HS-27A (cell line): ENCODE results near the gene LRRFIP2.
A peak's percentile ranks its signal among the peaks of the same experiment; 100 is the strongest.
"Not testable (repeated sequence)": the region's sequence is repeated elsewhere in the genome, so short reads cannot be mapped to it uniquely, and the experiment has no call there.

ENCODE experiments used
- DNase-seq: peaks from one replicate; pipeline ENCODE4 v3.0.0-alpha.2; 2012; ENCODE audit warnings: low read depth, missing footprints

The LRRFIP2 gene

GRCh38 chr3:37064747-37065146 is 109.6 kb downstream of the LRRFIP2 start:
- no peak for DNase-seq

- no peak for DNase-seq
Measured at GRCh38 chr3:37058117-37058516, 116.3 kb downstream of the LRRFIP2 start.

GRCh38 chr3:37056826-37057225 is 117.6 kb downstream of the LRRFIP2 start:
- no peak for DNase-seq

GRCh38 chr3:37055077-37055476 is 119.3 kb downstream of the LRRFIP2 start:
- DNase-seq, result not testable (repeated sequence)

- DNase-seq, result peak; percentile 34
Measured at GRCh38 chr3:37054370-37054769, 120.0 kb downstream of the LRRFIP2 start.

- DNase-seq, result no peak
Measured at GRCh38 chr3:37053753-37054152, 120.6 kb downstream of the LRRFIP2 start.

GRCh38 chr3:37053337-37053736 is 121.0 kb downstream of the LRRFIP2 start:
- no peak for DNase-seq

GRCh38 chr3:37052860-37053259 is 121.5 kb downstream of the LRRFIP2 start:
- DNase-seq, result no peak

- no peak for DNase-seq
Measured at GRCh38 chr3:37050282-37050681, 124.1 kb downstream of the LRRFIP2 start.

- not testable (repeated sequence) for DNase-seq
Measured at GRCh38 chr3:37042712-37043111, 131.7 kb downstream of the LRRFIP2 start.

GRCh38 chr3:37041546-37042195 is 132.7 kb downstream of the LRRFIP2 start:
- no peak for DNase-seq

- DNase-seq, result no peak
Measured at GRCh38 chr3:37040231-37040630, 134.2 kb downstream of the LRRFIP2 start.

- no peak for DNase-seq
Measured at GRCh38 chr3:37039161-37039846, 135.1 kb downstream of the LRRFIP2 start.

- no peak for DNase-seq
Measured at GRCh38 chr3:37037352-37037751, 137.0 kb downstream of the LRRFIP2 start.

GRCh38 chr3:37032961-37033360 is 141.4 kb downstream of the LRRFIP2 start:
- no peak for DNase-seq

- no peak for DNase-seq
Measured at GRCh38 chr3:37031096-37031682, 143.2 kb downstream of the LRRFIP2 start.

GRCh38 chr3:37030588-37030987 is 143.8 kb downstream of the LRRFIP2 start:
- no peak for DNase-seq

- DNase-seq, result no peak
Measured at GRCh38 chr3:37029516-37030163, 144.7 kb downstream of the LRRFIP2 start.

- no peak for DNase-seq
Measured at GRCh38 chr3:37029111-37029510, 145.3 kb downstream of the LRRFIP2 start.

GRCh38 chr3:37028329-37028728 is 146.1 kb downstream of the LRRFIP2 start:
- DNase-seq, result no peak

GRCh38 chr3:37026851-37027250 is 147.5 kb downstream of the LRRFIP2 start:
- no peak for DNase-seq

GRCh38 chr3:37025561-37026335 is 148.6 kb downstream of the LRRFIP2 start:
- DNase-seq, result no peak
